Bronchial epithelial cell (primary cell): ENCODE measurements around the gene DBN1. TPM values are rescaled to one million over a fixed set of nuclear protein-coding genes. Genes with fewer than 3 reads are reported as not detected.

Experiments
- DNase-seq: peaks from one replicate; pipeline ENCODE4 v3.0.0-alpha.2; 2010; ENCODE audit warnings: low read depth
- FAIRE-seq: peaks from 2 replicates; lab custom pipeline; 2011; peaks lifted over from hg19 to GRCh38; lab: Jason Lieb, UNC
- H3K27me3 ChIP-seq: 2 replicates; pipeline ENCODE4 v1.5.1; 2011; ENCODE audit warnings: low read length; ENCODE audit not compliant: control insufficient read depth, insufficient read depth
- H3K36me3 ChIP-seq: 2 replicates; pipeline ENCODE4 v1.5.1; 2011; ENCODE audit warnings: low read length; ENCODE audit not compliant: control insufficient read depth, insufficient read depth
- H3K4me3 ChIP-seq: 2 replicates; pipeline ENCODE4 v1.5.1; 2011; ENCODE audit warnings: mild to moderate bottlenecking, low read depth, low read length, control low read depth
- CTCF ChIP-seq: IDR thresholded peaks from 2 replicates; pipeline ENCODE4 v1.5.1; 2011; ENCODE audit warnings: mild to moderate bottlenecking, moderate library complexity, low read length, control low read depth, inconsistent platforms; ENCODE audit not compliant: insufficient read depth, severe bottlenecking
- total RNA-seq: library from RNA; depleted of rRNA; stranded (reverse); fragments of >200 nt; gene quantifications from 2 replicates; pipeline ENCODE4 v1.2.1, GENCODE V29; 2014

The DBN1 gene
- total RNA-seq, 1 donor from 2014 or later, result 58.7 TPM

- FAIRE-seq, result no peak
- H3K27me3 ChIP-seq, result no peaks in the 10 kb centered on the region
- no peak overlapping the region for H3K4me3 ChIP-seq
- DNase-seq, result no peak
- peaks cover 58% of the 10 kb centered on the region for H3K36me3 ChIP-seq
- TF ChIP-seq CTCF, result no peak
Measured at GRCh38 chr5:177490992-177491391, 17.6 kb upstream of the DBN1 start.

GRCh38 chr5:177490311-177490991, 17.0 kb upstream of the DBN1 start:
- no peak for DNase-seq
- Histone ChIP-seq H3K4me3 (no peak overlapping the region), H3K36me3 (peaks cover 56% of the 10 kb centered on the region), H3K27me3 (no peaks in the 10 kb centered on the region)
- no peak for FAIRE-seq
- no peak for TF ChIP-seq CTCF

- Histone ChIP-seq H3K36me3 (peaks cover 66% of the 10 kb centered on the region), H3K27me3 (no peaks in the 10 kb centered on the region), H3K4me3 (no peak overlapping the region)
- FAIRE-seq, result no peak
- TF ChIP-seq CTCF, result no peak
- DNase-seq, result no peak
Measured at GRCh38 chr5:177489119-177489716, 15.8 kb upstream of the DBN1 start.

- no peak overlapping the region for H3K4me3 ChIP-seq
- H3K27me3 ChIP-seq, result no peaks in the 10 kb centered on the region
- FAIRE-seq (peak; percentile 83), DNase-seq (no peak)
- TF ChIP-seq CTCF, result no peak
- H3K36me3 ChIP-seq, result peaks cover 67% of the 10 kb centered on the region
Measured at GRCh38 chr5:177487975-177488374, 14.5 kb upstream of the DBN1 start.

- Histone ChIP-seq H3K36me3 (peaks cover 61% of the 10 kb centered on the region), H3K27me3 (no peaks in the 10 kb centered on the region), H3K4me3 (no peak overlapping the region)
- FAIRE-seq (peak; percentile 76), DNase-seq (no peak)
- no peak for TF ChIP-seq CTCF
Measured at GRCh38 chr5:177487144-177487543, 13.7 kb upstream of the DBN1 start.
